Activated T-helper 1 cell treated with anti-CD3 and anti-CD28 coated beads, Interleukin-12 subunit alpha, Interleukin-12 subunit beta, Interleukin-2, Interleukin-4 antibody, amounts not matched to agents 30 ng/mL and 10 ng/mL and 1 ng/mL, durations not matched to agents 14 hours and 24 hours and 36 hours (primary cell): Measurements from ENCODE around the gene SCP2D1. TPM values are rescaled to one million over a fixed set of nuclear protein-coding genes. Genes with fewer than 3 reads are reported as not detected.

Source experiments
- DNase-seq: peaks from one replicate; pipeline ENCODE4 v3.0.0; 2021; ENCODE audit warnings: low spot score
- H3K27ac Mint-ChIP-seq: one replicate; pipeline ENCODE4 v1.8.0; 2021; ENCODE audit warnings: mild to moderate bottlenecking, mixed read lengths
- H3K27me3 Mint-ChIP-seq: one replicate; pipeline ENCODE4 v1.8.0; 2022; ENCODE audit warnings: mild to moderate bottlenecking, moderate library complexity, mixed read lengths; ENCODE audit not compliant: insufficient read depth
- H3K36me3 Mint-ChIP-seq: one replicate; pipeline ENCODE4 v1.8.0; 2021; ENCODE audit warnings: low read depth, mixed read lengths
- H3K4me1 Mint-ChIP-seq: one replicate; pipeline ENCODE4 v1.8.0; 2021; ENCODE audit warnings: low read depth, mixed read lengths
- H3K4me3 Mint-ChIP-seq: one replicate; pipeline ENCODE4 v1.8.0; 2021; ENCODE audit warnings: mild to moderate bottlenecking, moderate library complexity, mixed read lengths
- H3K9me3 Mint-ChIP-seq: one replicate; pipeline ENCODE4 v1.8.0; 2021; ENCODE audit warnings: mixed read lengths
- intact Hi-C: fragments of 100-400 bp; cut with micrococcal nuclease; formaldehyde crosslinking; loops from one replicate; pipeline ENCODE4 v1.15.1; 2024
- total RNA-seq: library from RNA; stranded (reverse); gene quantifications from 2 replicates; pipeline ENCODE4 v1.2.3, GENCODE V29; 2022

Gene SCP2D1
- total RNA-seq, 1 donor from 2014 or later, result not detected

GRCh38 chr20:18831830-18832499 lies 18.4 kb downstream of the SCP2D1 start:
- no peak for DNase-seq
- no peaks in the 10 kb centered on the region for H3K27me3 Mint-ChIP-seq
- H3K9me3 Mint-ChIP-seq, result no peaks in the 10 kb centered on the region
- no peak overlapping the region for H3K4me3 Mint-ChIP-seq
- no peaks in the 10 kb centered on the region for H3K4me1 Mint-ChIP-seq
- H3K36me3 Mint-ChIP-seq, result no peaks in the 10 kb centered on the region
- intact Hi-C loops, result no loop called here
- H3K27ac Mint-ChIP-seq, result no peak overlapping the region

GRCh38 chr20:18832546-18833200 lies 19.1 kb downstream of the SCP2D1 start:
- intact Hi-C loops, result no loop called here
- DNase-seq, result no peak
- Mint-ChIP-seq H3K9me3 (no peaks in the 10 kb centered on the region), H3K27me3 (no peaks in the 10 kb centered on the region), H3K36me3 (no peaks in the 10 kb centered on the region), H3K4me3 (no peak overlapping the region), H3K4me1 (no peaks in the 10 kb centered on the region), H3K27ac (no peak overlapping the region)

- Mint-ChIP-seq H3K27ac (no peak overlapping the region), H3K27me3 (no peaks in the 10 kb centered on the region), H3K9me3 (no peaks in the 10 kb centered on the region), H3K4me3 (no peak overlapping the region), H3K4me1 (no peaks in the 10 kb centered on the region), H3K36me3 (no peaks in the 10 kb centered on the region)
- no peak for DNase-seq
- intact Hi-C loops, result no loop called here
These were observed 22.1 kb downstream of the SCP2D1 start for GRCh38 chr20:18835466-18836256.

GRCh38 chr20:18837718-18838117 lies 24.1 kb downstream of the SCP2D1 start:
- no peaks in the 10 kb centered on the region for H3K4me1 Mint-ChIP-seq
- no peaks in the 10 kb centered on the region for H3K36me3 Mint-ChIP-seq
- H3K27ac Mint-ChIP-seq, result no peak overlapping the region
- intact Hi-C loops, result no loop called here
- no peak for DNase-seq
- H3K9me3 Mint-ChIP-seq, result no peaks in the 10 kb centered on the region
- H3K4me3 Mint-ChIP-seq, result no peak overlapping the region
- H3K27me3 Mint-ChIP-seq, result peaks cover 4% of the 10 kb centered on the region

GRCh38 chr20:18839507-18840247 lies 26.1 kb downstream of the SCP2D1 start:
- Mint-ChIP-seq H3K4me3 (no peak overlapping the region), H3K4me1 (no peaks in the 10 kb centered on the region), H3K9me3 (no peaks in the 10 kb centered on the region), H3K27me3 (peaks cover 4% of the 10 kb centered on the region), H3K27ac (no peak overlapping the region), H3K36me3 (no peaks in the 10 kb centered on the region)
- DNase-seq, result no peak
- intact Hi-C loops, result no loop called here

GRCh38 chr20:18840248-18840645 lies 26.7 kb downstream of the SCP2D1 start:
- H3K27me3 Mint-ChIP-seq, result peaks cover 4% of the 10 kb centered on the region
- H3K9me3 Mint-ChIP-seq, result no peaks in the 10 kb centered on the region
- H3K27ac Mint-ChIP-seq, result no peak overlapping the region
- no peaks in the 10 kb centered on the region for H3K4me1 Mint-ChIP-seq
- H3K4me3 Mint-ChIP-seq, result no peak overlapping the region
- intact Hi-C loops, result no loop called here
- DNase-seq, result no peak
- H3K36me3 Mint-ChIP-seq, result no peaks in the 10 kb centered on the region

- H3K9me3 Mint-ChIP-seq, result no peaks in the 10 kb centered on the region
- no peak overlapping the region for H3K27ac Mint-ChIP-seq
- no peaks in the 10 kb centered on the region for H3K4me1 Mint-ChIP-seq
- H3K27me3 Mint-ChIP-seq, result peaks cover 6% of the 10 kb centered on the region
- H3K36me3 Mint-ChIP-seq, result no peaks in the 10 kb centered on the region
- no peak for DNase-seq
- no peak overlapping the region for H3K4me3 Mint-ChIP-seq
- intact Hi-C loops, result no loop called here
These were observed 31.4 kb downstream of the SCP2D1 start for GRCh38 chr20:18845017-18845416.

- Mint-ChIP-seq H3K27me3 (peaks cover 4% of the 10 kb centered on the region), H3K27ac (no peak overlapping the region)
- intact Hi-C loops, result no loop called here
These were observed 33.7 kb downstream of the SCP2D1 start for GRCh38 chr20:18847226-18847755.

GRCh38 chr20:18849131-18849530 lies 35.5 kb downstream of the SCP2D1 start:
- no peak overlapping the region for H3K4me3 Mint-ChIP-seq
- no peaks in the 10 kb centered on the region for H3K9me3 Mint-ChIP-seq
- intact Hi-C loops, result no loop called here
- no peaks in the 10 kb centered on the region for H3K36me3 Mint-ChIP-seq
- DNase-seq, result no peak
- H3K27ac Mint-ChIP-seq, result no peak overlapping the region
- H3K27me3 Mint-ChIP-seq, result peaks cover 4% of the 10 kb centered on the region
- H3K4me1 Mint-ChIP-seq, result no peaks in the 10 kb centered on the region

More at GRCh38 chr20:18847226-18847755, 33.7 kb downstream of the SCP2D1 start:
- Mint-ChIP-seq H3K36me3 (no peaks in the 10 kb centered on the region), H3K4me3 (no peak overlapping the region), H3K9me3 (no peaks in the 10 kb centered on the region), H3K4me1 (no peaks in the 10 kb centered on the region)
- DNase-seq, result no peak

GRCh38 chr20:18851629-18852028 lies 38.0 kb downstream of the SCP2D1 start:
- no peak overlapping the region for H3K4me3 Mint-ChIP-seq
- H3K36me3 Mint-ChIP-seq, result no peaks in the 10 kb centered on the region

GRCh38 chr20:18852318-18852717 lies 38.7 kb downstream of the SCP2D1 start:
- no peak overlapping the region for H3K27ac Mint-ChIP-seq
- H3K27me3 Mint-ChIP-seq, result peaks cover 4% of the 10 kb centered on the region
- DNase-seq, result no peak
- intact Hi-C loops, result no loop called here
- no peak overlapping the region for H3K4me3 Mint-ChIP-seq
- no peaks in the 10 kb centered on the region for H3K9me3 Mint-ChIP-seq
- H3K36me3 Mint-ChIP-seq, result no peaks in the 10 kb centered on the region
- H3K4me1 Mint-ChIP-seq, result no peaks in the 10 kb centered on the region

More at GRCh38 chr20:18851629-18852028, 38.0 kb downstream of the SCP2D1 start:
- no peaks in the 10 kb centered on the region for H3K9me3 Mint-ChIP-seq
- no peak for DNase-seq
- H3K27me3 Mint-ChIP-seq, result peaks cover 4% of the 10 kb centered on the region
- H3K4me1 Mint-ChIP-seq, result no peaks in the 10 kb centered on the region
- intact Hi-C loops, result no loop called here
- no peak overlapping the region for H3K27ac Mint-ChIP-seq

- Mint-ChIP-seq H3K9me3 (no peaks in the 10 kb centered on the region), H3K4me1 (no peaks in the 10 kb centered on the region), H3K27ac (no peak overlapping the region), H3K4me3 (no peak overlapping the region), H3K27me3 (peaks cover 4% of the 10 kb centered on the region), H3K36me3 (no peaks in the 10 kb centered on the region)
- no peak for DNase-seq
- intact Hi-C loops, result no loop called here
These were observed 39.6 kb downstream of the SCP2D1 start for GRCh38 chr20:18853216-18853615.
